ENCODE data around the gene FSIP1.
"Not testable (repeated sequence)": the region's sequence is repeated elsewhere in the genome, so short reads cannot be mapped to it uniquely, and the experiment has no call there.

FSIP1 gene

GRCh38 chr15:39782441-39783138 lies at the start of gene FSIP1:
TSS of gene FSIP1 (minus strand) at chr15:39782841. CDS start at chr15:39776524, 6,317 bp downstream.
- peak; percentile 80 for FAIRE-seq
- TF ChIP-seq POLR2A (IDR thresholded peaks at IDR 0.05; ENCODE audit: low read depth, low read length): peak; percentile 64

GRCh38 chr15:39830166-39830565 lies 47.5 kb upstream of the FSIP1 start:
- no peak for DNase-seq (ENCODE audit: insufficient read length, low spot score)
- FAIRE-seq: no peak
- no peak for TF ChIP-seq POLR2A (IDR thresholded peaks at IDR 0.05; ENCODE audit: low read depth, low read length)

More at GRCh38 chr15:39782441-39783138, at the start of gene FSIP1:
- peak; percentile 88 for DNase-seq (ENCODE audit: insufficient read length, low spot score)

GRCh38 chr15:39828374-39828931 lies 45.8 kb upstream of the FSIP1 start:
- FAIRE-seq (no peak), DNase-seq (ENCODE audit: insufficient read length, low spot score) (no peak)
- no peak for TF ChIP-seq POLR2A (IDR thresholded peaks at IDR 0.05; ENCODE audit: low read depth, low read length)

- TF ChIP-seq POLR2A (IDR thresholded peaks at IDR 0.05; ENCODE audit: low read depth, low read length): no peak
- no peak for DNase-seq (ENCODE audit: insufficient read length, low spot score)
- no peak for FAIRE-seq
Measured at GRCh38 chr15:39826975-39827374, 44.3 kb upstream of the FSIP1 start.

- no peak for DNase-seq (ENCODE audit: insufficient read length, low spot score)
- no peak for FAIRE-seq
- no peak for TF ChIP-seq POLR2A (IDR thresholded peaks at IDR 0.05; ENCODE audit: low read depth, low read length)
Measured at GRCh38 chr15:39823634-39824033, 41.0 kb upstream of the FSIP1 start.

- FAIRE-seq (no peak), DNase-seq (ENCODE audit: insufficient read length, low spot score) (no peak)
- no peak for TF ChIP-seq POLR2A (IDR thresholded peaks at IDR 0.05; ENCODE audit: low read depth, low read length)
Measured at GRCh38 chr15:39820050-39820602, 37.5 kb upstream of the FSIP1 start.

GRCh38 chr15:39819533-39819932 lies 36.9 kb upstream of the FSIP1 start:
- DNase-seq (ENCODE audit: insufficient read length, low spot score) (no peak), FAIRE-seq (no peak)
- TF ChIP-seq POLR2A (IDR thresholded peaks at IDR 0.05; ENCODE audit: low read depth, low read length): no peak

GRCh38 chr15:39817892-39818291 lies 35.3 kb upstream of the FSIP1 start:
- peak; percentile 66 for FAIRE-seq
- DNase-seq (ENCODE audit: insufficient read length, low spot score): no peak
- no peak for TF ChIP-seq POLR2A (IDR thresholded peaks at IDR 0.05; ENCODE audit: low read depth, low read length)

- DNase-seq (ENCODE audit: insufficient read length, low spot score): no peak
Measured at GRCh38 chr15:39814489-39814888, 31.8 kb upstream of the FSIP1 start.

GRCh38 chr15:39812651-39813050 lies 30.0 kb upstream of the FSIP1 start:
- not testable (repeated sequence) for FAIRE-seq; DNase-seq (ENCODE audit: insufficient read length, low spot score)

More at GRCh38 chr15:39814489-39814888, 31.8 kb upstream of the FSIP1 start:
- no peak for TF ChIP-seq POLR2A (IDR thresholded peaks at IDR 0.05; ENCODE audit: low read depth, low read length)
- no peak for FAIRE-seq

- DNase-seq (ENCODE audit: insufficient read length, low spot score): no peak
- no peak for TF ChIP-seq POLR2A (IDR thresholded peaks at IDR 0.05; ENCODE audit: low read depth, low read length)
- no peak for FAIRE-seq
Measured at GRCh38 chr15:39808909-39809308, 26.3 kb upstream of the FSIP1 start.

GRCh38 chr15:39807791-39808190 lies 25.1 kb upstream of the FSIP1 start:
- no peak for FAIRE-seq
- TF ChIP-seq POLR2A (IDR thresholded peaks at IDR 0.05; ENCODE audit: low read depth, low read length): no peak
- no peak for DNase-seq (ENCODE audit: insufficient read length, low spot score)

- FAIRE-seq: no peak
- no peak for TF ChIP-seq POLR2A (IDR thresholded peaks at IDR 0.05; ENCODE audit: low read depth, low read length)
- DNase-seq (ENCODE audit: insufficient read length, low spot score): no peak
Measured at GRCh38 chr15:39804026-39804425, 21.4 kb upstream of the FSIP1 start.

- no peak for TF ChIP-seq POLR2A (IDR thresholded peaks at IDR 0.05; ENCODE audit: low read depth, low read length)
- FAIRE-seq: no peak
- no peak for DNase-seq (ENCODE audit: insufficient read length, low spot score)
Measured at GRCh38 chr15:39803016-39803415, 20.4 kb upstream of the FSIP1 start.

Measured in H54 (cell line).